Lower lobe of right lung (tissue), 2 donors: ENCODE data around the gene IGFBP7. TPM values are rescaled to one million over a fixed set of nuclear protein-coding genes. Genes with fewer than 3 reads are reported as not detected.

Experiments used
- ATAC-seq, 2 donors: fragments of 200-7000 bp; cut with Tn5 transposase; one replicate each; pipeline ENCODE4 v1.9.1; 2020 to 2022; ENCODE audit warnings: mild to moderate bottlenecking in 2 of 2, moderate library complexity in 2 of 2
- DNase-seq: peaks from one replicate; pipeline ENCODE4 v3.0.0-alpha.2; 2020
- H3K27ac ChIP-seq: fragments of 200-600 bp; one replicate; pipeline ENCODE4 v1.8.0; 2022
- H3K27me3 ChIP-seq: fragments of 200-600 bp; one replicate; pipeline ENCODE4 v1.8.0; 2022; ENCODE audit warnings: low read depth
- H3K36me3 ChIP-seq: fragments of 200-600 bp; one replicate; pipeline ENCODE4 v1.8.0; 2022; ENCODE audit warnings: mild to moderate bottlenecking
- H3K4me1 ChIP-seq: fragments of 200-600 bp; one replicate; pipeline ENCODE4 v1.8.0; 2022
- H3K4me3 ChIP-seq: fragments of 200-600 bp; one replicate; pipeline ENCODE4 v1.8.0; 2022; ENCODE audit warnings: mild to moderate bottlenecking
- H3K9me3 ChIP-seq: fragments of 200-600 bp; one replicate; pipeline ENCODE4 v1.8.0; 2022
- CTCF ChIP-seq: fragments of 200-600 bp; IDR thresholded peaks from one replicate; pipeline ENCODE4 v1.8.0; 2022; ENCODE audit warnings: antibody characterized with exemption, mild to moderate bottlenecking
- intact Hi-C: fragments of 100-400 bp; cut with DNase I; formaldehyde crosslinking; loops from one replicate; pipeline ENCODE4 v1.11.0; 2022
- total RNA-seq: library from RNA; stranded (reverse); fragmentation: NEBNext Ultra II Directional; extraction: Animal tissue kit (Norgen Biotek cat#: 25700); gene quantifications from one replicate; pipeline ENCODE4 v1.2.1, GENCODE V29; 2021
- donor health status: DM: no; HTN: yes; CAD: no; lungs with severe emphysema.

The IGFBP7 gene
- total RNA-seq, 1 donor from 2014 or later, result 322 TPM

- no peak overlapping the region for H3K4me3 ChIP-seq
- DNase-seq (no peak), ATAC-seq (no peak)
- H3K27me3 ChIP-seq, result no peaks in the 10 kb centered on the region
- peaks cover 14% of the 10 kb centered on the region for H3K9me3 ChIP-seq
- intact Hi-C loops, result no loop called here
- TF ChIP-seq CTCF, result no peak
- no peak overlapping the region for H3K27ac ChIP-seq
- H3K4me1 ChIP-seq, result peaks cover 11% of the 10 kb centered on the region
- H3K36me3 ChIP-seq, result no peaks in the 10 kb centered on the region
These were observed 12.8 kb upstream of the IGFBP7 start for GRCh38 chr4:57122959-57123358.

- Histone ChIP-seq H3K27me3 (no peaks in the 10 kb centered on the region), H3K4me1 (peaks cover 11% of the 10 kb centered on the region), H3K36me3 (no peaks in the 10 kb centered on the region), H3K4me3 (peak overlapping the region; percentile 6), H3K27ac (peak overlapping the region; percentile 69), H3K9me3 (peaks cover 7% of the 10 kb centered on the region)
- DNase-seq, result no peak
- TF ChIP-seq CTCF, result no peak
- intact Hi-C loops, result no loop called here
- ATAC-seq, result peak; percentile 85 to 86
These were observed 9.0 kb upstream of the IGFBP7 start for GRCh38 chr4:57119054-57119651.

- Histone ChIP-seq H3K4me3 (no peak overlapping the region), H3K27ac (no peak overlapping the region), H3K27me3 (no peaks in the 10 kb centered on the region), H3K9me3 (peaks cover under 1% of the 10 kb centered on the region), H3K4me1 (peaks cover 11% of the 10 kb centered on the region), H3K36me3 (no peaks in the 10 kb centered on the region)
- no peak for TF ChIP-seq CTCF
- DNase-seq, result no peak
- intact Hi-C loops, result no loop called here
- no peak for ATAC-seq
These were observed 7.3 kb upstream of the IGFBP7 start for GRCh38 chr4:57117491-57117890.

GRCh38 chr4:57116245-57116644 is 6.1 kb upstream of the IGFBP7 start:
- no peak for TF ChIP-seq CTCF
- no peaks in the 10 kb centered on the region for H3K27me3 ChIP-seq
- no peaks in the 10 kb centered on the region for H3K9me3 ChIP-seq
- intact Hi-C loops, result no loop called here
- peaks cover 21% of the 10 kb centered on the region for H3K4me1 ChIP-seq
- ATAC-seq (no peak), DNase-seq (no peak)
- H3K36me3 ChIP-seq, result no peaks in the 10 kb centered on the region
- no peak overlapping the region for H3K4me3 ChIP-seq
- H3K27ac ChIP-seq, result no peak overlapping the region

- no peak for DNase-seq
- Histone ChIP-seq H3K9me3 (no peaks in the 10 kb centered on the region), H3K27me3 (no peaks in the 10 kb centered on the region), H3K4me1 (peaks cover 25% of the 10 kb centered on the region), H3K27ac (no peak overlapping the region), H3K4me3 (no peak overlapping the region), H3K36me3 (no peaks in the 10 kb centered on the region)
- no peak for TF ChIP-seq CTCF
- intact Hi-C loops, result no loop called here
- ATAC-seq, result no peak
These were observed 4.8 kb upstream of the IGFBP7 start for GRCh38 chr4:57114973-57115372.
